HEK293 (cell line): ENCODE data around the gene GATAD1.

Source experiments
- CTCF ChIA-PET: fragments of 350-600 bp; formaldehyde crosslinking; extraction: SDS; loops from one replicate; lab custom pipeline; 2021; ENCODE audit warnings: antibody characterized with exemption; lab: Yijun Ruan, JAX
- POLR2A ChIA-PET: fragments of 300-600 bp; formaldehyde crosslinking; extraction: SDS; loops from one replicate; lab custom pipeline; 2020; ENCODE audit warnings: antibody characterized with exemption, inconsistent platforms; lab: Yijun Ruan, JAX
- H3K27ac ChIP-seq: fragments of 200-500 bp; sonication (Bioruptor generic); 2 replicates; pipeline ENCODE4 v1.5.1; 2014; ENCODE audit warnings: low read depth, low read length, control low read depth, inconsistent platforms; ENCODE audit errors: extremely low read depth
- H3K36me3 ChIP-seq, 2 experiments: fragments of 200-500 bp in 1 of 2; sonication (Bioruptor generic) in 1 of 2; 1 replicate in 1 of 2; 2 replicates in 1 of 2; pipeline ENCODE4 v1.5.1; 2014 to 2017; ENCODE audit warnings: inconsistent platforms in 2 of 2, low read length in 2 of 2; ENCODE audit not compliant: control insufficient read depth in 2 of 2, insufficient read depth in 1 of 2
- H3K4me1 ChIP-seq: fragments of 200-500 bp; sonication (Bioruptor generic); 2 replicates; pipeline ENCODE4 v1.5.1; 2014; ENCODE audit warnings: mild to moderate bottlenecking, low read length, inconsistent platforms; ENCODE audit not compliant: control insufficient read depth, insufficient read depth
- H3K4me3 ChIP-seq: 2 replicates; pipeline ENCODE4 v1.5.1; 2011; ENCODE audit warnings: low read depth, mild to moderate bottlenecking, control low read depth, low read length, moderate library complexity
- H3K9me3 ChIP-seq: fragments of 200-500 bp; sonication (Bioruptor generic); 2 replicates; pipeline ENCODE4 v1.5.1; 2014; ENCODE audit warnings: low read depth, low read length, inconsistent platforms; ENCODE audit not compliant: control insufficient read depth, insufficient read depth
- GLI4 ChIP-seq: fragments of 450-650 bp; formaldehyde crosslinking; IDR thresholded peaks from 2 replicates; pipeline ENCODE4 v1.5.1; 2016; ENCODE audit warnings: missing biosample characterization, missing genetic modification characterization
- INSM2 ChIP-seq: fragments of 450-650 bp; formaldehyde crosslinking; IDR thresholded peaks from 2 replicates; pipeline ENCODE4 v1.5.1; 2016; ENCODE audit warnings: missing biosample characterization, missing genetic modification characterization
- KLF10 ChIP-seq: fragments of 450-650 bp; IDR thresholded peaks from 2 replicates; pipeline ENCODE4 v1.5.1; 2018; ENCODE audit warnings: missing biosample characterization, mild to moderate bottlenecking, missing genetic modification characterization
- KLF9 ChIP-seq: fragments of 450-650 bp; formaldehyde crosslinking; IDR thresholded peaks from 2 replicates; pipeline ENCODE4 v1.5.1; 2016; ENCODE audit warnings: missing biosample characterization, missing genetic modification characterization, low read depth
- RBAK ChIP-seq: fragments of 450-650 bp; formaldehyde crosslinking; IDR thresholded peaks from 2 replicates; pipeline ENCODE4 v1.5.1; 2016; ENCODE audit warnings: missing biosample characterization, missing genetic modification characterization
- REPIN1 ChIP-seq: fragments of 450-650 bp; formaldehyde crosslinking; IDR thresholded peaks from 2 replicates; pipeline ENCODE4 v1.5.1; 2017; ENCODE audit warnings: missing biosample characterization, missing genetic modification characterization, low read depth
- TRIM28 ChIP-seq: IDR thresholded peaks from 2 replicates; pipeline ENCODE4 v1.6.1; 2011; ENCODE audit warnings: low read length, control low read depth, borderline replicate concordance
- TSHZ1 ChIP-seq: fragments of 450-650 bp; formaldehyde crosslinking; IDR thresholded peaks from 2 replicates; pipeline ENCODE4 v1.5.1; 2016; ENCODE audit warnings: missing biosample characterization, missing genetic modification characterization, borderline replicate concordance
- YY2 ChIP-seq: fragments of 450-650 bp; formaldehyde crosslinking; IDR thresholded peaks from 2 replicates; pipeline ENCODE4 v1.5.1; 2016; ENCODE audit warnings: missing biosample characterization, missing genetic modification characterization
- ZBTB6 ChIP-seq: fragments of 450-650 bp; formaldehyde crosslinking; IDR thresholded peaks from 2 replicates; pipeline ENCODE4 v1.5.1; 2017; ENCODE audit warnings: missing biosample characterization, missing genetic modification characterization
- ZFHX2 ChIP-seq: fragments of 450-650 bp; formaldehyde crosslinking; conservative IDR thresholded peaks from 2 replicates; pipeline ENCODE4 v1.5.1; 2016; ENCODE audit warnings: missing biosample characterization, missing genetic modification characterization
- ZNF112 ChIP-seq: fragments of 450-650 bp; formaldehyde crosslinking; IDR thresholded peaks from 2 replicates; pipeline ENCODE4 v1.5.0; 2017; ENCODE audit warnings: missing biosample characterization, missing genetic modification characterization
- ZNF121 ChIP-seq: fragments of 450-650 bp; formaldehyde crosslinking; IDR thresholded peaks from 2 replicates; pipeline ENCODE4 v1.5.1; 2016; ENCODE audit warnings: missing biosample characterization, missing genetic modification characterization
- ZNF133 ChIP-seq: fragments of 450-650 bp; formaldehyde crosslinking; IDR thresholded peaks from 2 replicates; pipeline ENCODE4 v1.5.1; 2016; ENCODE audit warnings: missing biosample characterization, missing genetic modification characterization
- ZNF157 ChIP-seq: fragments of 450-650 bp; formaldehyde crosslinking; IDR thresholded peaks from 2 replicates; pipeline ENCODE4 v1.5.1; 2016; ENCODE audit warnings: missing biosample characterization, missing genetic modification characterization
- ZNF175 ChIP-seq: fragments of 450-650 bp; formaldehyde crosslinking; IDR thresholded peaks from 2 replicates; pipeline ENCODE4 v1.5.1; 2016; ENCODE audit warnings: missing biosample characterization, missing genetic modification characterization
- ZNF214 ChIP-seq: fragments of 450-650 bp; formaldehyde crosslinking; IDR thresholded peaks from 2 replicates; pipeline ENCODE4 v1.5.1; 2017; ENCODE audit warnings: missing biosample characterization, mild to moderate bottlenecking, missing genetic modification characterization, borderline replicate concordance
- ZNF37A ChIP-seq: fragments of 450-650 bp; IDR thresholded peaks from 2 replicates; pipeline ENCODE4 v1.5.1; 2018; ENCODE audit warnings: missing biosample characterization, missing genetic modification characterization
- ZNF394 ChIP-seq: fragments of 450-650 bp; formaldehyde crosslinking; IDR thresholded peaks from 2 replicates; pipeline ENCODE4 v1.5.1; 2016; ENCODE audit warnings: missing biosample characterization, missing genetic modification characterization, mild to moderate bottlenecking, moderate library complexity, borderline replicate concordance
- ZNF433 ChIP-seq: fragments of 450-650 bp; formaldehyde crosslinking; IDR thresholded peaks from 2 replicates; pipeline ENCODE4 v1.5.1; 2016; ENCODE audit warnings: missing biosample characterization, missing genetic modification characterization, low read depth
- ZNF488 ChIP-seq: fragments of 450-650 bp; formaldehyde crosslinking; IDR thresholded peaks from 2 replicates; pipeline ENCODE4 v1.5.1; 2016; ENCODE audit warnings: missing biosample characterization, missing genetic modification characterization
- ZNF521 ChIP-seq: fragments of 450-650 bp; formaldehyde crosslinking; IDR thresholded peaks from 2 replicates; pipeline ENCODE4 v1.5.1; 2017; ENCODE audit warnings: missing biosample characterization, mild to moderate bottlenecking, missing genetic modification characterization
- ZNF580 ChIP-seq: fragments of 450-650 bp; formaldehyde crosslinking; IDR thresholded peaks from 2 replicates; pipeline ENCODE4 v1.5.1; 2016; ENCODE audit warnings: missing biosample characterization, missing genetic modification characterization
- ZNF596 ChIP-seq: fragments of 450-650 bp; IDR thresholded peaks from 2 replicates; pipeline ENCODE4 v1.5.0; 2018; ENCODE audit warnings: missing biosample characterization, mild to moderate bottlenecking, missing genetic modification characterization, moderate library complexity
- ZNF768 ChIP-seq: fragments of 450-650 bp; formaldehyde crosslinking; IDR thresholded peaks from 2 replicates; pipeline ENCODE4 v1.5.1; 2018; ENCODE audit warnings: missing biosample characterization, mild to moderate bottlenecking, missing genetic modification characterization
- ZNF776 ChIP-seq: fragments of 450-650 bp; formaldehyde crosslinking; IDR thresholded peaks from 2 replicates; pipeline ENCODE4 v1.5.0; 2017; ENCODE audit warnings: missing biosample characterization, missing genetic modification characterization, borderline replicate concordance
- ZSCAN4 ChIP-seq: fragments of 450-650 bp; formaldehyde crosslinking; IDR thresholded peaks from 2 replicates; pipeline ENCODE4 v1.5.1; 2017; ENCODE audit warnings: missing biosample characterization, missing genetic modification characterization

The GATAD1 gene

GRCh38 chr7:92413550-92413949 lies 33.7 kb upstream of the GATAD1 start:
- Histone ChIP-seq H3K4me1 (no peaks in the 10 kb centered on the region), H3K36me3 (no peaks in the 10 kb centered on the region), H3K27ac (no peak overlapping the region), H3K4me3 (no peak overlapping the region), H3K9me3 (no peaks in the 10 kb centered on the region)
- TF ChIP-seq ZNF214 (tag by site-specific recombination) (no peak), ZNF776 (tag by site-specific recombination) (no peak), ZNF521 (tag by site-specific recombination) (no peak), ZNF133 (tag by site-specific recombination) (no peak), ZBTB6 (no peak), KLF10 (tag by site-specific recombination) (no peak), INSM2 (no peak), ZSCAN4 (tag by site-specific recombination) (no peak), GLI4 (tag by site-specific recombination) (no peak), ZNF157 (tag by site-specific recombination) (no peak), ZNF596 (tag by site-specific recombination) (no peak), ZNF580 (tag by site-specific recombination) (no peak), TRIM28 (no peak), ZNF488 (tag by site-specific recombination) (no peak), YY2 (tag by site-specific recombination) (no peak), ZNF175 (tag by site-specific recombination) (no peak), REPIN1 (tag by site-specific recombination) (no peak), RBAK (tag by site-specific recombination) (no peak), ZNF37A (tag by site-specific recombination) (no peak)
- CTCF ChIA-PET, result interaction anchor here (3.3 kb wide), 1 partner anchor 10 kb away, joined by 20 read pairs; no protein-coding TSS in a partner anchor
- POLR2A ChIA-PET, result interaction anchor here (1.0 kb wide), 1 partner anchor 12 kb away, joined by 3 read pairs; no protein-coding TSS in a partner anchor

- ChIA-PET CTCF (interaction anchor here (0.6 to 3.3 kb wide), 2 partner anchors 9 to 473 kb away, joined by 3 to 20 read pairs; no protein-coding TSS in a partner anchor), POLR2A (no interaction called here)
- no peak for TF ChIP-seq ZNF121
- TF ChIP-seq ZNF768 (tag by site-specific recombination), result no peak
- TF ChIP-seq ZNF112, result no peak
- no peak for TF ChIP-seq ZNF433 (tag by site-specific recombination)
- TF ChIP-seq ZFHX2, result no peak
- no peak for TF ChIP-seq TSHZ1
- no peak for TF ChIP-seq ZNF394 (tag by site-specific recombination)
- no peak for TF ChIP-seq KLF9 (tag by site-specific recombination)
Measured at GRCh38 chr7:92415225-92415624, 32.1 kb upstream of the GATAD1 start.

More at GRCh38 chr7:92415225-92415624, 32.1 kb upstream of the GATAD1 start:
- Histone ChIP-seq H3K27ac (no peak overlapping the region), H3K4me1 (no peaks in the 10 kb centered on the region), H3K36me3 (no peaks in the 10 kb centered on the region), H3K4me3 (no peak overlapping the region), H3K9me3 (no peaks in the 10 kb centered on the region)
